GM21528 (cell line): Measurements from ENCODE around the gene BRD3OS.

Experiments
- ATAC-seq: cut with Tn5 transposase; IDR thresholded peaks from one replicate; pipeline ENCODE4 v1.9.1; 2021; ENCODE audit warnings: mild to moderate bottlenecking, moderate library complexity; ENCODE audit not compliant: unreplicated experiment, low FRiP score

The BRD3OS gene

DNA sequence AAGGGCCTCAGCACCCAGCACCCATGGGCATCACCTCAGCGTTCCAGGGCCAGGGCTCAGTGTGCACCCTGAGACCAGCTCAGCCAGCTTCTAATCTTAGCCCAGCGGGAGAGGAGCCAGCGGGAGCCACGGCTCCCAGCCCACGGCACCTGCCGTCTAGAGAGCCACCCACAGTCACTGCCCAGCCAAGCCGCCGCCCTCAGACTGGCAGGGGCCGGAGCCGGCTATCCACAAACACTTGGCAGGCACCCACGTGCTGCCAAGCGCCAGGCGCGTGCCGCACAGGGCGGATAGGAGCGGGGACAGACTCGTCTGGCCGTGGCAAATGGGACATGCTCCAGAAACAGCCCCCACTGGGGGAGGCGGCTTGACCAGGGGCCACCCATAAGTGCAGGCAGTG lies 24.0 kb downstream of the BRD3OS start:
- ATAC-seq, result no peak

DNA sequence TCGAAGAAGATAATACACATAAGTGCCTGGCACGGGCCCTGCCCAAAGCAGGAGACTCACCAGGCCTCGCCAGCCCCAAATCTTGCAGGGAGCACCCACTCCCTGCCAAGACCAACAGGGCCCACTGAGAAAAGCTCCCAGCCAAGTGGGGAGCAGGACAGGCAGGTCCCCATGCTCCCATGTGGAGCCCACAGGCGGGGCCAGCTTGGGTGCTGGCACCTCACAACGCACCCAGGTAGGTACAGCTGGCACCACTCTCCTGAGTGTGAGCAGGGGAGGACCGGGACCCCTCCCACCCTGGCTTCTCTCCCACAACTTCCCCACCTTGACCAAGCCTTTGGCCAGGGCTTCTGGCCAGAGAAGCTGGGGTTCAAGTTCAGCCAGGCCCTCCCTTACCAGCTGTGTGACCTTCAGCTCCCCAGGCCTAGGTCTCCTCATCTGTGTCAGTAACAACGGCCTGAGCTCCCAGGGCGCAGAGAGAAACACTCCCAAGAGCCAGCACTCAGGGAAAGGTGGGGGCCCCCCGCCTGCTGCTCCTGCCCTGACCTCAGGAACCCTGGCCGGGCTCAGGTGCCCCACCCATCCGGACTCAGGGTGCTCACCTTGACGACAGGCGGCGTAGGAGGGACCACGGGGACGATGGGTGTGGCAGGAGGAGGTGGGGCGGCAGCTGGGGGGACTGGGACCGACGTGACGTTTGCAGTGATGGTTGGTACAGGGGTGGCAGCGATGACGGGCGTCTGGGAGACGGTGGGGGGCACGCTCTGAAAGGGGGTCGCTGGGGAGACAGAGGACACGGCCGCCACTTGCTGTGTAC lies 24.7 kb downstream of the BRD3OS start:
- ATAC-seq, result no peak

- no peak for ATAC-seq
These were observed 25.4 kb downstream of the BRD3OS start for GRCh38 chr9:134050726-134051125.

DNA sequence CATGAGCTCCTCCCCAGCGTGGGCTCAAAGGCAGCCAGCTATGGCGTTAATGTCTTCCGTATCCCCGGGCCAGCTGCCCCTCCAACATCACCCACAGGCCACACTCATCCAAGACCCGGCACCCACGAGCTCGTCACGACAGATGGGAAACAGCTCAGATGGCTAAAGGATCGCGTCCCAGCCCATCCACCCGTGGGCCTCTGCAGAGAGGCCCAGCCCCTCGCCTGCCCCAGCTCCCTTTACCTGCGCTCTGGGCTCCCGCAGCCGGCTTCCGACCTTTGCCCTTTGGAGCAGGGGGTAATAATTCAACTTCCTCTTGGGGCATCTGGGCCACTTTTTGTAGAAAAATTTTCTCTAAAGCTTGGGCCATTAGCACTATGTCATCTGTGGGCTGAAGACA lies 26.0 kb downstream of the BRD3OS start:
- ATAC-seq, result no peak

- no peak for ATAC-seq
These were observed 27.2 kb downstream of the BRD3OS start for GRCh38 chr9:134052491-134052890.

GRCh38 chr9:134052941-134053340 lies 27.7 kb downstream of the BRD3OS start:
- ATAC-seq, result no peak

DNA sequence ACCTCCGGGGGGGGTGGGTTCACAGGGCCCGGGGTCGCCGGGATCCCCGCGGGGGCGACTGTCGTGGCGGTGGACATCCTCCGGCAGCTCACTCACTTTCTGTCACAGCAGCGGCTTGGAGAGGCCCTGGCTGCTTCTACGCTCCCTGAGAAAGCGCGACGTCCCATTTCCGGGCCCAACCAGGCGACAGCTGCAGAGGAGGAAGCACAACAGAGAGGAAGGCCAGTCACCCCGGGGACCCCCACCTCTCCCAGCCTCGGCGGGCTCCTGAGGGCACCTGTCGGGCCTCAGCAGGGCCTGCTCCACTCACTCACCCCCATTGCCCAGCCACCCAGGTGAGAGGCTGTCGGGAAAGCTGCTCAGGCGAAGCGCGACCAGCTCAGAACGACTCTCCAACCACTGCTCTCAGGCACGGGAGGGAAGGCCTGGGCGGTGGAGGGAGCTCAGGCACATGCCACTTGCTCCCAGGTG lies 28.2 kb downstream of the BRD3OS start:
- no peak for ATAC-seq

GRCh38 chr9:134053941-134054761 lies 28.9 kb downstream of the BRD3OS start:
- no peak for ATAC-seq

DNA sequence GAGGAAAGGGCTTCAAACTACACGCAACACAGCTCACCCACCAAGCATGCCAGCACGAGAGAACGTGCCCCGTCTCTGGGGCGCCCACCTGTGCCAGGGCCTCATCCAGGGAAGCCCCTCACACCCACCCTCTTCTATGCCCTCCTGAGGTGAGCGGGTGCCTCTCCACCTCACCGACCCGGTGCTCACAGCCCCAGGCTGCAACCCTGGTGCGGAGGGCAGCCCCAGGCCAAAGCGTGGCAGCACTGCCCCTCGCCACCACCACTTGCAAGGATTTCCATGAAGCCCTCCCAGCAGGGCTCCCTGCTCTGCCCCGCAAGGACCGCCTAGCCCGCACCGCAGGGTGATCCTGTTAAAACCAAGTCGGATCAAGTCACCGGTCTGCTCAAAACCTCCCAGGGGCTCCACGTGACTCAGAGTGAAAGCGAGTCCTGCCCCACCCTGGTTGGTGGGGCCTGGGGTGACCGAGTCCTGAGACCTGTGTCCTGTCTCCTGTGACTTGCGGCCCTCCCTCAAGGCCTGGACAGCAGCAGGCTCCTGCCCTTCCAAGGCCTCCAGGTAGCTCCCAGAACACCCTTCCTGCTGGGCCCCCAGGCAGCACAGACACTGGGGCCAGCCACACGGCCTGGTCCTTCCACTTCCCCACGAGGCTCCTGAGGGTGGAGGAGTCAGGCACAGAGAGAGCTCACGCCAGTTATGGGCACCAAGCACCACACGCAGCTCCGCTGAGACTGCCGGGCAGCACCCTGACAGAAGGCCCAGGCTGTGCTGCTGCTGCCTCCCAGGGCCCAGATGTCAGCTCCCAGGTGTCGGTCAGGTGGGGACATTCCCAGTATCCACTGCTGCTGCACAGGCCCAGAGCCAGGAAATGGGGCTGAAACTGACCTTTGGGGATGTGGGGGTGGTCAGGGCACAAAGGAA lies 29.9 kb downstream of the BRD3OS start:
- ATAC-seq, result no peak

DNA sequence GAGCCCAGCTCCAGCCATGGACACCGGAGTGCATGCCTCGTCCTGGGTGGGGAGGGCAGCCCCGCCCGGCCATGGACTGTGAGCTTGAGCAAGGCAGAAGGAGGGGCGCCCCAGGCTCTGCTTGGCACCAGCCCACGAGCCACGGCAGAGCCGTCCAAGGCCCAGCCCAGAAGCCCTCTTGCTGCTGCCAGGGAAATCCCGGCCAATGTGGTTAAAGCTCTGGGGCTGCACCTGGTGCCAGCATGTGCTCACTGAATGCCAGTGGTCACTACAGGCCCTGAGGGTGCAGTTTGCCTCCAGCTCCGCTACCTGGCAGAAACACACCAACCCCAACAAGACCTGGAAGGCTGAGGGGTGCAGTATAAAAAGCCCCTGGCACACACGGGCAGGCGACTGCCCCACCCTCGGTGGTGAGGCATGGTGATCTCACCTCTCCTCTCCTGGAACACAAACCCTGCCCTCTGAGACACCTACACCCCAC lies 30.7 kb downstream of the BRD3OS start:
- ATAC-seq, result no peak

- no peak for ATAC-seq
These were observed 31.4 kb downstream of the BRD3OS start for GRCh38 chr9:134056483-134057306.

DNA sequence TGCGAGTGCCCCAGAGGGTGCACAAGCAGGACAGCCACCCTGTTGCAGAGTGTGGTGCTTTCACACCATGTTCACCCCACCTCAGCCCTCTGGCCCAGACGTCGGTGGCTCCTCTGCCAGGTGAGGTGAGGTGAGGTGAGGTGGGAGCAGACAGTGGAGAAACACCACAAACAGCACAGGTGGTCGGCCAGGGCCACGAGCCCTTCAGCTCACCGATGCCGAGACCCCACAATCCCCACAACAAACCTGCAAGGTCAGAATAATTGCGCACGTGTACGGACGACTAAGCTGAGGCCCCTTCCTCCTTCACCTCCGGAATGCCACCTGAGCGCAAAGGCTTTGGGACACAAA lies 32.0 kb downstream of the BRD3OS start:
- no peak for ATAC-seq

GRCh38 chr9:134057751-134058701 lies 32.7 kb downstream of the BRD3OS start:
- no peak for ATAC-seq

- no peak for ATAC-seq
These were observed 33.4 kb downstream of the BRD3OS start for GRCh38 chr9:134058716-134059115.

- ATAC-seq, result no peak
These were observed 33.9 kb downstream of the BRD3OS start for GRCh38 chr9:134059188-134059641.

DNA sequence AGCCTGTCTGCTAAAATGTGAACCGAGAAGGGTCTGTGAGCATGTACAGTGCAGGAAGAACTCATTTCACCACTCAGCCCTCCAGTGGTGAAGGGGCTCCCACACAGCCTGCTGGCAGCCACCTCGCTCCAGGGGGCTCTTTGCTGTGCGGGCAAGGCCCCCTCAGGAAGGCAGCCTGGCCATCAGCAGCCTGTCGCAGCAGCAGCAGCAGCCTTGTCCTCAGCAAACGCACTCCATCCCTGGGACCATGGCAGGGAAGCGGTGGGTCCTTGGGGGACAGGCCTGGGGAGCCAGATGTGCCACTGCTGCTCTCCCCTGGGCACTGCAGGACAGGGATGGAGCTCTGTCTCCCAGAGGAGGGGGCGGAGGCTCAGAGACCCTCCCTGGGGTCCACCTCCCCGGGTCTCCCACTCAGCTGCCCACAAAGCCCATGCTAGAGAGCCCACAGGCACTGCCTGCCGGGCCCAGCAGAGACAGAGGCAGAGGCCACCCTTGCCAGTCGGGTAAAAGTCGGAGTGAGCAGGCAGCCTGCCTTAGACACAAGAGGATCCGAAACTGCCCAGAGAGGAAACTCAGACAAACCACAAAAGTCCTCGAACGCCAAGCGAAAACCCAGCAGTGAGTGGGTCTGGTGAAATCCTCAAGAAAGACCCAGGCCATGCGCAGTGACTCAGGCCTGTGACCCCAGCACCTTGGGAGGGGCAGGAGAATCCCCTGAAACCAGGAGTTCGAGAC lies 34.5 kb downstream of the BRD3OS start:
- ATAC-seq, result peak; percentile 79

GRCh38 chr9:134060546-134060945 lies 35.3 kb downstream of the BRD3OS start:
- ATAC-seq, result no peak
